Kidney capillary endothelial cell (primary cell): Measurements from ENCODE around the gene ALDH4A1.

Source experiments
- DNase-seq: peaks from one replicate; pipeline ENCODE4 v3.0.0-alpha.2; 2018; ENCODE audit warnings: low spot score

ALDH4A1 gene

DNA sequence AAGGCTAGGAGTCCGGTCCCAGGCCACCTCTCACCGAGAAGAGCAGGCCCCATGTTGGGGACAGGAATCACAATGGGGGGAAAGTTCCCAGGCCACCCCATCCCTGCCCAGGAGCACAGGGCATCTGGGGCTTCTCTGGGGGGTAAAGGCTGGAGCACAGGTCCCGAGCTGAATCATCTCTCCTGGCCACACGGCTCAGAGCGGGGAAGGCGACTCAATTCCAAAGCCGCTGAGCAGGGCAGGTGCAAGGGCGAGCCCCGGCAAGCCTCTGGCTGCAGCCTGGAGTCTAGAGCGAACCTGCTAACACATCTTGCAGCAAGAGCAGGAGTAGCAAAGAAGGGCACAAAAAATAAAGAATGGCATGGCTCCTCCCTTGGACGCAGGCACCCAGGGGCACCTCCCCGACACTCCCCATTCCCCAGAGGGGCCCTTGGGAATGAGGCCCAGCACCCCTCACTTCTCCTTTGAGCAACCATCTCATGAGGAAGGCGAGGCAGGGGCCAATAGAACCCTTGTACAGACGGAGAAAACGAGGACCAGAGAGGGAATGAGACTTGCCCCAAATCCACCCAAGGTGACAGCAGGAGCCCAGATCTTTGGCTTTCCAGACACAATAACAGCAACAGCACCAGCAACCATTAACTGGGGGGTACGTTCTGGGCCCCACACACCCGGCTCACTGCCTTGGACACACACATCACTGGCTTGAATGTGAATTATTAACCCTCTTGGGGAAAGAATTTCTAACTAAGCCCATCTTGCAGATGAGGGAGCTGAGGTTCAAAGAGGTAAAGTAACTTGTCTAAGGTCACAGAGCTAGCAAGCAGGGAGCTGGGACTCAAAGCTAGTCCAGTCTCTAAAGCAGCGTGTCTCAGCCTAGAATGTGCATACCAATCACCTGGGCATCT lies 20.7 kb upstream of the ALDH4A1 start:
- DNase-seq: no peak

DNA sequence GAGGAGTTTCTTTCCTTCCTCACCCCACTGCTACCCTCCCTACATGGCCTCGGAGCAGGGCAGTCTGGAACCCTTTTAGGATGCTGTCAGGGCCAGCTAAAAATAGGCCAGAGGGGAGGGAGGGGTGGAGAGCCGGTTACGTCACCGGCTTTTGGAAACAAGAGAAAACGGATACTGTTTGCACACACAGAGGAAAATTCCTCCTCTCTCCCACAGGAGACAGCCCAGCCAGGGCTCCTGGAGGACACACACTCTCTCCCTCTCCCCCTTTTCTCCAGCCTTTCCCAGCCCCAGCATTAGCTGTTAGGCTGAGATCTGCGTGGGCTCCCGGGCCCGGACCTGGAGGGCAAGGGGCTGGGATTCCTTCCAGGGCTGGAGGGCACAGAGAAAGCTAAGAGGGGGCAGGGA lies 20.0 kb upstream of the ALDH4A1 start:
- no peak for DNase-seq

DNA sequence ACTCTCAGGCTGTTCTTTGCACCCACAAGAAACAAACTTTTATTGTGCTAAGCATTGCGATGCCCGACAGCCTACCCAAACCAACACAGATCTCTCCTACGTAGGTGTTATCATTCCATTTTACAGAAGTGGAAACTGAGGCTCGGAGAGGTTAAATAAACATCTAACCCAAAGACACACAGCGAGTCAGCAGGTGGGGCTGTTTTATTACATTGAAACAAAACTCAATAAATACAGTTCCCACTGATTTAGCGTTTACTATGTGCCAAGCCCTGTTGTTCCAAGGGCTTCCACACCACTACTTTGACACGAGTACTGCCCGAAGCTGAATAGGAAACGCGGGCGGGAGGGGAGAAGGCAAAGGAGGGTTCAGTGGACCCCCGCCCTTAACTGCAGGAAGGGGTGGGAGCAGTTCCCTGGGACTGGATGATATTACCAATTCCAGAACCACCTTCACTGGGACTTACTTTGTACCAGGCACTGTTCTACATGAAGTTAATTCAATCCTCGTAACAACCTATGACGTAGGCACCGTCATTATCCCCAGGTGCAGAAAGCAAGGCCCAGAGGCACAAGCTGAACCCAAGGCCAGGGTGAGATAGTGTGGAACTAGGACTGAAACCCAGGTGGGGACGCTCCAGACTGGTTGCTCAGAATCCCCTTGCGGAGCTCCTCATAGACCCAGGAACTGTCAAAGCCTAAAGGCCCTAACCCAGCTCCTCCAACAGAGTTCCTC lies 19.3 kb upstream of the ALDH4A1 start:
- no peak for DNase-seq

DNA sequence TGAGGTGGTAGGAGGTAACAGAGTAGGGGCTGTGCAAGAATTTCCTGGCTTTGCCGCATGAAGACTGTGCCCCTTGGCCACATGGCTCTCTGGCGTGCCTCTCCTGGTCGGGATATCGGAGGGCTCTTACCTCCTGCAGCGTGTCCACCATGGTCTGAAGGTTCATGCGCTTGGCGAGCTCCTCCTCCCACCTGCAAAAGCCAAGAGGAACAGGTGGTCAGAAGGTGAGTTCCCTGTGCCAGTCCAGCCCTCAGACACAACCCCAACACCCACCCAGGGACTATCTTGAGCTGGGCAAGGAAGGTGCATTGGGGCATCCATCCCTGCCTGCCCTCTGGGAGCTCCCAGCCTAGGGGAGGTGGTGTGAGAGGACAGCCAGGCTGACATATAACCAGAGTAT lies 18.6 kb upstream of the ALDH4A1 start:
- no peak for DNase-seq

DNA sequence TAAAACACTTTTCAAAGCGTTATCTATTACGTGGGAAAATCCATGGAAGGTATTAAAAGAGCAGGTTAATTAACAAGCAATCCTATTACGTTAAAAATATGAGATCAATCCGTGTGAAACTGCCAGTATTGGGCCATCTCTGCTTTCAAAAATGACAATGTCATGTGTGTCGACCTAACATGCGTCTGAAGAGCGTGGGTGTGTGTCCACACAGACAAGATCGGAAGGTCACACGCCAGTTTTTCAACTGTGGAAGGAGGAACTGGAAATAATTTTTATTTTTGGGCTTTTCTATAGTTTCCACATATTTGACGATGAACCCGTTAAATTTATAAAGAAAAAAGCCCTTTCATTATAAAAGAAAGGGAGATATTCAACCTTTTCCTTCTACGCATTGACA lies 17.6 kb upstream of the ALDH4A1 start:
- no peak for DNase-seq

DNA sequence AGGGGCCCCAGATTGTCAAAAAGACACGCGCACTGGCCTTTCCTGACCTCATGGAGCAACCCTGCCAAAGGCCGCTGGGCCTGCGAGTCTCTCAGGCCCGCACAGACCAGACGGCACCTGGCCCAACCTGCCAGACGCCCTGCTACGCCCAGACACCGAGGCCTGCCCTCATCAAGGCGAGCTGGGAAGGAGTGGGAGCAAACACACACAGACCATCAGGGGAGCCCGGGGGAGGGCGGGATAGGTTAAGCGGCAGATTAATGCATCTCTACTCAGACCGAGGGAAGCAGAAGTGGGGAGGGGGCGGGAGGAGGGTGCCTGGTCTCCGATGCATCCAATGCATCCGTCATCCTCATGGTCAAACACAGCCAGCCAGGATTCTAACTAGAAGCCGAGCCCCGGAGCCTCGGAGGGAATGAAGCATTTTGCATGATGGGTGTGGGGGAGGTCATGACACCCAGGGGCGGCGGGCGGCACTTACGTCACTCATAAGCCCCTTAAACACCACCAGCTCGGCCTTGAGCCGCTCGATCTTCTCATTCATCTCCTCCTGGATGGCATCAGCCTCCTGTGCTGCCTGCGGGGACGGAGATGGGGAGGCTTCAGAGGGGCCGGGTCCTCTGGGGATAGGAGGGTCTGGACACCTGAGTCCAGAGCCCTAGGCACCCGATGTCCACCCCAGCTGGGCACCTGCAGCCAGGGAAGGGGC lies 17.0 kb upstream of the ALDH4A1 start:
- no peak for DNase-seq

DNA sequence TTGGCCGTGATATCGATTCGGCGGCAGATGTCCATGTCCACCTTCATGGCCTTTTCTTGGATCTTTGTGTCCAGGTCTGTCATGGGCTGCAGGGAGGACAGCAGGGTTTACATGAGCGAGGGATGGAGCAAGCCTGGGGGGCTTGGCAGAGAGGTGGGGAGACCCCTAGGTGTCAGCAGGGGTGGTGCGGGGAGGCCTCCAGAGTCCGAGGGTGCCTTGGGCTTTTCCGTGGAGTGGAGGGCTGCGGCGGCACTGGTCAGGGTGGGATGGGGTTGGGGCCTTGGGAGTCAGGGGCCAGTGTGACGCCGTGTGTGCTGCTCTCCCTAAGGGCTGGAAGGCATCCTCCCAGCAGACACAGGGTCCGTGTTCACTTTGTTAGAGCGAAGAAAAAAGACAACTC lies 16.1 kb upstream of the ALDH4A1 start:
- no peak for DNase-seq

DNA sequence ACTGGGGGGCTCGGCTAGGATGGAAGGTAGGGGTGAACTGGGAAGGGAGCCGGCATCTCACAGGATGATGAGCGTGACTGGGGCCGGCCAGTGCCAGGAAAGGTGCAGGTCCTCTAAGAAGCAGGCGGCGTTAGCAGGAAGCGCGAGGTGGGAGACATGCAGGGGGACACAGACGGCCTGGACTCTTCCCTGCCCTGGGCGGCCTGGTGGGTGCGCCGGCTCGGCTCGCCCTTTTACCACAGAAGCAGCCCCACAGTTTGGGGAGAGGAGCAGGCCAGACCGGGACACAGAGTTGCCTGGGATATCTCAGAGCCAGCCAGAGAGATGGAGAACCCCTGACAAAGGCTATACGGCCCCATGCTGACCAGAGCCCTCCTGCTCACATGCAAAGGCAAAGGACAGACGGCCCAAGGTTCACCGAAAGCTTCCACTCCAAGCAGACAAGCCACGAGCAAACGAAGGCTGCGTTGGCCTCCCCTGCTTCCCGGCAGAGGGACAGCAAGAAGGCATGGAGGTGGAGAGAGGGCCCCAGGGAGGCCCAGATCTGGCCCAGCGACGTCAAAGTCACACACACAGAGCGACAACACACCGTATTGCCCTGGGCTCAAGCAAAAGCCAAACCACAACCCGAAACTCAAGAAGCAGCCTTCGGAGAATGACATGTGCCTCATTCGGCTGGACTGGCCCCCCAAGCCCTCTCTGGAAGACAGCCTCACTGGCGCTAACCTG lies 14.9 kb upstream of the ALDH4A1 start:
- no peak for DNase-seq

DNA sequence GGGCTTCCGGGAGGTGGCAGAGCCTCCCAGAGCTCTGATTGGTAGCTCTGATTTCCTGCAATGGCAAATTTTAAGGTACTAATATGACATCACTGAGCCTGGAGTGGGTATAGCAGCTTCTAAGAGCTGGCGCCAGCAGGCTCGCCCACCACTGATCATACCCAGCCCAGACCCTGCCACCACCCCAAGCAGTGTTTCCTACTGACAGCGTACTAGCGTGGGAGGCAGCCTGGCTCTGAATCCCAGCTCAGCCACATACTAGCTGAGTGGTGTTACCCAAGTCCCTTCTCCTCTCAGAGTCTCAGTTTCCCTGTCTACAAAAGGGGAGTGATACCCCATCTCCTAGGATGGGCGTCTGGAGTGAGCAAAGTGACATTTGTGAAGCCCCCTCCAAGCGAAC lies 13.0 kb upstream of the ALDH4A1 start:
- no peak for DNase-seq

DNA sequence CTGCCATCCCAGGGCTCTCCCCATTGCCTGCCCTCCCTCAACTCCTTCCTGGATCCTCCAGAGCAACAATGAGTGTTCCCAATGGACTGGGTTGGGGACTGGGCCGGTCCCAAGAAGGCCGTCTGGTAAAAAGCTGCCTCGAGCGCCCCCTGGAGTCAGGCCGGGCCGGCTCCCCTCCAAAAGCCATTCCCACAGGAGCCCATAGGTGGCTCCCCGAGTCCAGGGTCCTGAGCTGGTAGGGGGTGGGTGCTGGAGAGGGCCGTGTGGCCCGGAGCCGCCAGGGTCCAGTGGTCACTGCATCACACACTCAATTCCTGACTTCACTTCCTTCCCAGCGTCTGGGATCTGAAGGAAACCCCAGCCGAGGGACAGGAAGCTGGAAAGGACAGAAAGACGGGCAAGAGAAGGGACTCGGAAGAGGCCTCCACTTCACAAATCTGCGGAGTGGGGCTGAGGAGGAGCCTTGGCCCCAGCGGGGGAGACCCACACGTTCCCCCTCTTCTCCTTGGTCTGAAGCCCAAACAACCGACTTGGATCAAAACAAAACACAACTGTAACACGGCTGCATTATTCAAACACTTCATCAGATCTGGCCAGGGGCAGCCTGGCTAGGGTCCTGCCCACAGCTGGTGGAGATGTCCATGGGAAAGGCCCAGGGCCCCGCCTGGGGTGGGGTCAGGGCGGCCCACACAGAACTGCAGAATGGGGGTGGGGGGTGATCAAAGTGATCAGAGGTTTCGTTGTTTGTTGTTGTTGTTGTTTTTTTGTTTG lies 10.9 kb upstream of the ALDH4A1 start:
- peak; percentile 92 for DNase-seq

DNA sequence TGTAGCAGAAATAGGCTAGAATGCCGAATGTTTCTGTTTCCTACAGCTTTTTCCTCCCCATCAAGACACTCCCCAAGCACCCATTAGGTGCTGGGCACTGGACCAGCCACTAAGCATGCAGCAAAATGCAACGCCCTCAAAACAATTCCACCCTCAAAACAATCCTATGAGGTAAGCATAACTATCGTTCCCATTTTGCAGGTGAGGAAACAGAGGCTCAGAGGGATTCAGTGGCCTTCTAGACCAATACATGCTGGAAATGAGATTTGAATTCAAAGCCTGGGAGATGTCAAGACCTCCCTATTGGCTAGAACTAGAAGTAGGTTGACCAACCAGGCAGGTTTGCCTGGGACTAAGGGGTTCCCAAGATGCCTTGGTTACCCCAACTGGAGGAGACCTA lies 10.2 kb upstream of the ALDH4A1 start:
- DNase-seq: no peak

DNA sequence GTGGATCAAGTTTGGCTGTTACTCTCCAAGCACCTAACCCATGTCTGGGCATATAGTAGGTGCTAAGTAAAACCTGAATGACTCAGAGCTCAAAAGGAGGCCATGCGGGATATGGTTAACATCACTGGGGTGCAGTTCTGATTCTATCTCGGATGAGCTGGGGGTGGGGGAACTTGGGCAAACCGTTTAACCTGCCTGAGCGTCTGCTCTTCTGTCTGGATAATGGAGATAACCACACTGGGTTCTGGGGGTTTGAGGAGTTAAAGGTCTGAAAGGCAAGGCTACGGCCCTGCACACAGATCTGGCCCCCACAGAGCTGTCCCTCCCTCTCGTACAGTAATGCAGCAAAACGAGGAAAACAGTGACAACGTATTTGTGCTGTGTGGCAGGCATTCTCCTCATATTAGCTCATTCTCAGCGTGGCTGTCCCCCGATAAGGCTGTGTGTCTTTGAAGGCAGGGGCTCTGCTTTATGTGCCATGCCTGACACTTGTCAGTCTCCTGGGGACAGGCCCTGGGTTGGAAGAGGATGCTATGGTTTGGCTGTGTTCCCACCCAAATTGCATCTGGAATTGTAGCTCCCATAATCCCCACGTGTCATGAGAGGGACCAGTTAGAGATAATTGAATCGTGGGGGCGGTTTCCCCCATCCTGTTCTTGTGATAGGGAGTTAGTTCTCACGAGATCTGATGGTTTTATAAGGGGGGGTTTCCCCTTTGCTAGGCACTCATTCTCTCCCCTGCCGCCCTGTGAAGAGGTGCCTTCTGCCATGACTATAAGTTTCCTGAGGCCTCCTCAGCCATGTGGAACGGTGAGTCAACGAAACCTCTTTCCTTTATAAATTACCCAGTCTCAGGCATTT lies 6.8 kb upstream of the ALDH4A1 start:
- no peak for DNase-seq

DNA sequence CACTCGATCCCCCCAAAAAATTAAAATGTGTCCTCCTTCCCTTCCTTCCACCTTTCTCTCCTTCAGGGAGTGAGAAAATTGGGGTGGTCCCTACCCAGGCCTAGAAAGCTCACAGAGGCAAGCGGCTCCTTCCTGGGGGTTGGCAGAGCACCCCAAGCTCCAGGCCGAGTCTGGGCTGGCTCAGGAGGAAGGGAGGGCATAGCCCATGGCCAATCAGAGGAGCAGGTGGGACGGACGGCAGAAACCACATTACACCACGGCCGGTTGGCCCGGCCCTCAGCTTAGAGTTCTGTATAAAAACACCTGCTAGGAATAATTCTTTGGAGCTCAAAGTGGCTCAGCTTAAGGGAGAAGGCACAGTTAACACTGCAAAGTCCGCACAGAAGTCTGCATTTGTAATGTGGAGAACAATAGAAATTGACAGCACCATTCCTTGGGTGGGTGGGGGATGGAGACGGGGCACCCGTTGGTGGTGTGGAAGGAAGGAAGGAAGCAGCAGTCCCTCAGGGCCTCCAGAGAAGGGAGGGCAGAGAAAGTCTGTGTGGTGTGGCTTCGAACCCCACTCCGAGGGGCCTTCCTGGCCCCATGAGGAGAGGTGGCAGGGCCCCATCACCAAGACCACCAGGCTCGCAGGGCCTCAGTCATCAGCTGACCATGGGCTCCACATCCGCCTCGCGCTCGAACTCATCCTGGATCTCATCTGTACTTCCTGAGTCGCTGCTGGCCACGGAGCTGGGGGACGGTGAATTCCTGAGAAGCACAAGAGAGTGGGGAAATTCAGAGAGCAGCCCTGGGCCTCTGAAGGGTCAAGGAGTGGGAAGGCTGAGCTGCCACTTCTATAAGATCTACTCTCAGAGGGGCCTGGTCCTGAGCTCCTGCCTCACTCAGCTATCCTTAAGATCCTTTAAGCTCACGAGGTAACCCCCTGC lies 5.8 kb upstream of the ALDH4A1 start:
- no peak for DNase-seq

DNA sequence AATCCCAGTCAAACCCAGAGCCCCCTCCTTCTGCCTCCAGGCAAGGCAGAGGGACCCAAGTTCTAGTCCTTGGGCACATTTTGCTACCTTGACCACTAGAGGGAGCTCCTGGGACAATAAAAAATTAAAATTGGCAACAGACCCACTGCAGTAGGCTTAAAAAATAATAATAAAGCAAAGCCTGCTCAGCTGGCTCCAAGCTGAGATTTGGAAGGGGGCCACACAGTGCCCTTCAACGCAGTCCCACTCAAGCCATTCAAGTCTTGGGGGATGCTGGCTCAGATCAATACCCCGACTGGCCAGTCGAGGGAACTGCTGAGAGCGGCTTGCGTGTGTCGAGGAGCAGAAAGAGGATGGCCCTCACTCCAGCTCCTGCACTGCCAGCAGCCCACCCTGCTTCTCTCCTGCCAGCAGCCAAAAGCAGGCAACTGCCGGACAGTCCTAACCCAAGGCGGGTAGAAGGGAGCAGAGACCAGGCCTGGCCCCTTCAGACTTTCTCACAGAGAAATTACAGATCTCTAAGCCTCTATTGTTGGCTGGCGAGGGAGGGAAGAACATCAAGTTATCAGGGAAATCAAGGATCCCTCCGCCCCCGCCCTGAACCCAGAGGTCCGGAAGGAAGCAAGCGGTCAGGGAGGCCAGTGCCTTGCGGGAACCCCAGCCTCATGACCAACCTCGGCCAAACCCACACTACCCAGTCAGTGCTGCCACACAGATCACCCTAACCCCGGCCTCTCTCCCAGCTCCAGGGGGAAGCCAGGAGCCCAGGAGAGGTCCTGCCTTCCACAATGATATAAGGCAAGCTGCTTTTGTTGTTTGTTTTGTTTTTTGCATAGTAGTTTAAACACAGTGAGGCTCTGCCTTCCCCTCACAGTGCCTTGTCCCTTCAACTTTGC lies 4.9 kb upstream of the ALDH4A1 start:
- no peak for DNase-seq

DNA sequence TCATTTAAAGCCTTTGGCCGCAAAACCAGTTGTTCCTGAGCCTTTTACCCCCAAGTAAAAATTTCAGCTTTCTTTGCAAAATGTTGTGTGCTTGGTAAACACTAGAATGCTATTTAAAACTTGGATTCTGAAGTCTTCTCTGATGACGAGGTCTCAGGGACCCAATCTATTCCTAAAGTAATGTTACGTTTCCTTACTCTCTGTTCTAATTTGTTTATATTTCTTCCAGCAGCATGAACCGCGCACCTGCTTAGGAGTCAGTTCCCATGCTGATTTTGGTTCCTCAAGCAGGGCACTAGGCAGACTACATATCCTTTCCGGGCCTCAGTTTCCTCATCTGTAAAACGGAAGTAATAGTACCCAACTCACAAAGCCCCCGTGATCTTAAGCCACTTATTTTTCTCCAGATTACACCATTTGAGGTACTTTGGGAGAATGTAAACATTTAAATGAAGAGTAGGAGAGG lies 969 bp upstream of the ALDH4A1 start:
- no peak for DNase-seq

DNA sequence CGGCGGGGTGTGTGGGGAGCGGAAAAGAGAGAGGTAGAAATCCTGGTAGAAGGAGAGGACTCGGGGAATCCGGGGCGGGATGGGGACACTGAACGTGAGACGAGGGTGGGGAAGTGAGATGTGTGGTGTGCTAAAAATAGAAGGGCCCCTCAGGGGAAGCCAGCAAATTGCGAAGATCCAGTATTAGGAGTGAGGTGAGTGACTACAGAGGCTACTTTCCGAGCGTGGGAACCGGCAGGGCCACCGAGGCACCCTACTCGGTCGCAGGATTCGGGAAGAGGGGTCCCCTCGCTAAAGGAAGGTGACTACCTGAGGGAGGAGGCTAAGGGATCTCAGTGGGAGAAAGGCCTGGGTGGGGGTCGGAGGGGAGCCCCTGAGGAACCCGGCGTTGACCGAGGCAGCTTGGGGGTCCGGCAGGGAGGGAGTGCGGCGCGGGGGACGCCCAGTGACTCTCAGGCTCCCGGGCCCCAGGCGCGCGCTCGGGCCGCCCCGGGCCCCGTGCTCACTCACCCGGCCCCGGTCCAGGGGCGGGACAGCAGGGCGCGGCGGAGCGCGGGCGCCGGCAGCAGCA lies 318 bp downstream of the ALDH4A1 start:
- no peak for DNase-seq

DNA sequence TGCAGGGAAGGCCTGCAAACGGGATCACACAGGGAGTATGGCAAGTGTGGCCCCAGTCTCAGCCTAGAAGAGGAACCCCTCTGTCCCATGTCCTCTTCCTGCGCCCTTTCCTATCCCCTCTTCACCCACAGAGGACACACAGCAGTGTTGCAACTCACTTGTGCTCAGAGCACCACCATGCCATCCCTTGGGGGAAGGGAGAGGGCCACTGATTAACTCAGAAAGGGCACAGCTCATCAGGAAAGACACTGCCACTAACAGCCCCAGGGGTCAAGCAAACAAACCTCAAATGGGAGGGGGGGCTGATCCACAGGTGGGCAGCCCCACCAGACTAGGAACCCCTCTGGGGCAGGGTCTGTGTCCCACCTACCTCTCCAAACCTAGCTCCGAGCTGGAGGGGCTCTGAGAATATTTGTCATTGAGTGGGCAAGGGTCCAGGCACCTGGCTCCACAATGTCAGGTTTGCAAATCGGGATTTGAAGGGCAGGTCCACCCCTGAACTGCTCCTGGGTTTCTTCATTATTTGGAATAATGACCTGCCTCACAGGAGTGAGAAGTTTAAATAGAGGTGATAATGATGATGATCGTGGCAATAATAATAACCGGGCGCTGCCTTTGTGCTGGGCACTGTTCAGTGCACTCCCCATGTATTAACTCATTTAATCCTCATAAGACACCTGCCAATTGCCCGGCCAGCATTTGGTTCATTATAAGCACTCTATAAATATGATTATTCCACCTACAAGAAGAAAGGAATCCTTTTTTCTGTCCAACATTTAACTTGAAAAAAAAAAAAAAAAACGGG lies 1.0 kb downstream of the ALDH4A1 start:
- no peak for DNase-seq
